Testis (tissue), 3 donors: ENCODE measurements around the gene HSD17B11. TPM values are rescaled to one million over a fixed set of nuclear protein-coding genes. Genes with fewer than 3 reads are reported as not detected.
"Not testable (repeated sequence)": the region's sequence is repeated elsewhere in the genome, so short reads cannot be mapped to it uniquely, and the experiment has no call there.

Source experiments
- DNase-seq: peaks from one replicate; pipeline ENCODE4 v3.0.0-alpha.2; 2019
- H3K27ac ChIP-seq, 2 donors: fragments of 200-600 bp; sonication (generic); one replicate each; pipeline ENCODE4 v1.5.1; 2019
- H3K27me3 ChIP-seq: fragments of 200-600 bp; sonication (generic); one replicate; pipeline ENCODE4 v1.5.1; 2019
- H3K36me3 ChIP-seq: fragments of 200-600 bp; sonication (generic); one replicate; pipeline ENCODE4 v1.5.1; 2017; ENCODE audit warnings: low read depth; ENCODE audit errors: missing control alignments
- H3K4me1 ChIP-seq: fragments of 200-600 bp; sonication (generic); one replicate; pipeline ENCODE4 v1.5.1; 2019
- H3K4me3 ChIP-seq, 2 donors: fragments of 200-600 bp; sonication (generic); one replicate each; pipeline ENCODE4 v1.5.1; 2017 to 2019
- H3K9me3 ChIP-seq: fragments of 200-600 bp; sonication (generic); one replicate; pipeline ENCODE4 v1.5.1; 2017
- POLR2A ChIP-seq: fragments of 450-650 bp; IDR thresholded peaks from one replicate; pipeline ENCODE4 v1.6.1; 2017; ENCODE audit warnings: antibody characterized with exemption, mild to moderate bottlenecking, moderate library complexity
- WGBS, 2 donors: methylation state at CpG; one replicate each; pipeline ENCODE4 v1.1.5; 2018; 5-methylcytosine and 5-hydroxymethylcytosine counted together
- intact Hi-C: fragments of 100-400 bp; cut with DNase I; formaldehyde crosslinking; loops from one replicate; pipeline ENCODE4 v1.15.1; 2023; ENCODE audit warnings: low total_unique reads
- polyA plus RNA-seq: library from polyadenylated mRNA; stranded (reverse); fragments of 350-450 nt; fragmentation: Illumina TruSeq; extraction: RNeasy Lipid Tissue Mini Kit (QIAGEN cat#74804); gene quantifications from one replicate; pipeline ENCODE4 v1.2.3, GENCODE V29; 2014; ENCODE audit warnings: low read depth, low replicate concordance; ENCODE audit not compliant: insufficient read depth
- total RNA-seq, 2 donors: library from RNA; depleted of rRNA; stranded (reverse); fragments of >200 nt; gene quantifications; one replicate each; pipeline ENCODE4 v1.2.3, GENCODE V29; 2016
- TF ChIP-seq, protein P1 (sequence below), 3 experiments: fragments of 450-650 bp in 2 of 3; fragments of 200-600 bp in 1 of 3; sonication (generic) in 1 of 3; IDR thresholded peaks; one replicate each; pipeline ENCODE4 v1.5.1; 2016 to 2019; ENCODE audit warnings: antibody characterized with exemption in 3 of 3, mild to moderate bottlenecking in 2 of 3, moderate library complexity in 1 of 3

HSD17B11 gene
- total and polyA plus RNA-seq, 3 donors from 2014 or later: 21.3 to 24.2 (median 22.7) TPM

GRCh38 chr4:87387237-87387636, 3.8 kb downstream of the HSD17B11 start:
- H3K9me3 ChIP-seq: no peaks in the 10 kb centered on the region
- H3K36me3 ChIP-seq: no peaks in the 10 kb centered on the region
- H3K4me1 ChIP-seq: peaks cover 2% of the 10 kb centered on the region
- no peak overlapping the region for H3K4me3 ChIP-seq
- intact Hi-C loops: no loop called here
- TF ChIP-seq, protein P1, sequence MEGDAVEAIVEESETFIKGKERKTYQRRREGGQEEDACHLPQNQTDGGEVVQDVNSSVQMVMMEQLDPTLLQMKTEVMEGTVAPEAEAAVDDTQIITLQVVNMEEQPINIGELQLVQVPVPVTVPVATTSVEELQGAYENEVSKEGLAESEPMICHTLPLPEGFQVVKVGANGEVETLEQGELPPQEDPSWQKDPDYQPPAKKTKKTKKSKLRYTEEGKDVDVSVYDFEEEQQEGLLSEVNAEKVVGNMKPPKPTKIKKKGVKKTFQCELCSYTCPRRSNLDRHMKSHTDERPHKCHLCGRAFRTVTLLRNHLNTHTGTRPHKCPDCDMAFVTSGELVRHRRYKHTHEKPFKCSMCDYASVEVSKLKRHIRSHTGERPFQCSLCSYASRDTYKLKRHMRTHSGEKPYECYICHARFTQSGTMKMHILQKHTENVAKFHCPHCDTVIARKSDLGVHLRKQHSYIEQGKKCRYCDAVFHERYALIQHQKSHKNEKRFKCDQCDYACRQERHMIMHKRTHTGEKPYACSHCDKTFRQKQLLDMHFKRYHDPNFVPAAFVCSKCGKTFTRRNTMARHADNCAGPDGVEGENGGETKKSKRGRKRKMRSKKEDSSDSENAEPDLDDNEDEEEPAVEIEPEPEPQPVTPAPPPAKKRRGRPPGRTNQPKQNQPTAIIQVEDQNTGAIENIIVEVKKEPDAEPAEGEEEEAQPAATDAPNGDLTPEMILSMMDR (IDR thresholded peaks at IDR 0.05): no peak
- TF ChIP-seq POLR2A: no peak
- WGBS, 2 donors: 89 to 91% methylated on average over 3 of the region's 3 CpGs
- H3K27me3 ChIP-seq: no peaks in the 10 kb centered on the region
- no peak overlapping the region for H3K27ac ChIP-seq
- no peak for DNase-seq

- H3K27ac ChIP-seq, H3K27me3 ChIP-seq, H3K4me1 ChIP-seq, DNase-seq, H3K9me3 ChIP-seq, intact Hi-C loops, H3K36me3 ChIP-seq, H3K4me3 ChIP-seq: not testable (repeated sequence)
- WGBS, 2 donors: 85 to 97% methylated on average over 9 of the region's 9 CpGs
Observed at GRCh38 chr4:87384466-87385132, 6.4 kb downstream of the HSD17B11 start.

DNA sequence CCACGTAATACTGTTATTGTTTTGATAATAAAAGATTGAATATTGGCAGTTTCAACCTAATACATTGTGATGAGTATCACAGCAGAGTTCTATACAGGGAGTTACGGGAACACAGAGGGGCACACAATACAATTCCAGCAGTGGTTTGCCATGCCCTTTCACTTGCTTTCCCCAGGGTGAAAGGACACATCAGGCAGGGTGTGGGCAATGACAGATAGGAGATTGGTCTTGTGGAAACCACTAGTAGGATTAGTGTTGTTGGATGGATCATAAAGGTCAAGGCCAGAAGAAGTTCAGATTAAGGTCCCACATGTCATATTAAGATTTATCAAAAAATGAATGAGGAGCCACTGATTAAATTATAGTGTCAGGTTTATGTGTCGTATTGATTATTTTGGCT, 8.1 kb downstream of the HSD17B11 start:
- DNase-seq: no peak
- no peak for TF ChIP-seq POLR2A
- TF ChIP-seq, protein P1 (IDR thresholded peaks at IDR 0.05): no peak
- no peak overlapping the region for H3K27ac ChIP-seq
- no peaks in the 10 kb centered on the region for H3K9me3 ChIP-seq
- WGBS, 2 donors: 43 to 66% methylated on average over 3 of the region's 3 CpGs
- H3K27me3 ChIP-seq: no peaks in the 10 kb centered on the region
- no peak overlapping the region for H3K4me3 ChIP-seq
- peaks cover 5% of the 10 kb centered on the region for H3K4me1 ChIP-seq
- intact Hi-C loops: no loop called here
- H3K36me3 ChIP-seq: no peaks in the 10 kb centered on the region

DNA sequence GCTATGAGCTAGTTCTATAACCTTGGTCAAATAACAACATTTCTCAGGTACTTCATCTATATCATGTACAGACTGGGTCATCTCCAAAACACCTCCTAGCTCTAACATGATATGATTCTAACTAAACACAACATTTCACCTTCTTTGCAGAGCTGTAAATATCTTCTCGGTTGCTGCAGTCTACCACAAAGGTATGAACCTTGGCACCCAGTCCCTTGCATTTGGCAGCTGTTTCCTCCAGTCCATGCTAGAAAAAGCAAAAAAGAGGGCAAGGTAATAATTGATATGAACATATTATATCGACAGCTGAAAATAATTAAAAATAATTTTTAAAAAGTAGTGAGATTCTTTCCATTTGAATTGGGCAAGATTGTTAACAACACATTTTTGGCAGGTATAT, 8.9 kb downstream of the HSD17B11 start:
- WGBS, 2 donors: 65 to 70% methylated on average over 2 of the region's 2 CpGs
- intact Hi-C loops: no loop called here
- Histone ChIP-seq H3K27me3 (no peaks in the 10 kb centered on the region), H3K4me1 (peaks cover 5% of the 10 kb centered on the region), H3K36me3 (no peaks in the 10 kb centered on the region), H3K9me3 (no peaks in the 10 kb centered on the region), H3K4me3 (no peak overlapping the region), H3K27ac (no peak overlapping the region)
- TF ChIP-seq POLR2A: no peak
- TF ChIP-seq, protein P1 (IDR thresholded peaks at IDR 0.05): no peak
- DNase-seq: no peak

- intact Hi-C loops: loop anchor here (5.0 kb wide), 1 partner anchor 89 kb away; no protein-coding TSS in a partner anchor
- WGBS, 2 donors: 64 to 77% methylated on average over 2 of the region's 2 CpGs
- peaks cover 5% of the 10 kb centered on the region for H3K4me1 ChIP-seq
- no peak overlapping the region for H3K4me3 ChIP-seq
- TF ChIP-seq, protein P1 (IDR thresholded peaks at IDR 0.05): no peak
- no peak for TF ChIP-seq POLR2A
- H3K36me3 ChIP-seq: no peaks in the 10 kb centered on the region
- no peaks in the 10 kb centered on the region for H3K9me3 ChIP-seq
- no peak overlapping the region for H3K27ac ChIP-seq
- no peak for DNase-seq
- H3K27me3 ChIP-seq: no peaks in the 10 kb centered on the region
Observed at GRCh38 chr4:87377816-87378215, 13.2 kb downstream of the HSD17B11 start.
